Osteocyte (in vitro differentiated cells): Measurements from ENCODE around the gene AADACL4. TPM values are rescaled to one million over a fixed set of nuclear protein-coding genes. Genes with fewer than 3 reads are reported as not detected.
"Not testable (repeated sequence)": the region's sequence is repeated elsewhere in the genome, so short reads cannot be mapped to it uniquely, and the experiment has no call there.

Experiments used
- DNase-seq: peaks from one replicate; pipeline ENCODE4 v3.0.0; 2021; ENCODE audit warnings: mixed read lengths; ENCODE audit not compliant: unreplicated experiment; ENCODE audit errors: extremely low spot score
- H3K27ac Mint-ChIP-seq: one replicate; pipeline ENCODE4 v1.8.0; 2021; ENCODE audit warnings: mild to moderate bottlenecking, mixed read lengths; ENCODE audit not compliant: unreplicated experiment
- H3K27me3 Mint-ChIP-seq: one replicate; pipeline ENCODE4 v1.8.0; 2021; ENCODE audit warnings: mixed read lengths; ENCODE audit not compliant: unreplicated experiment
- H3K36me3 Mint-ChIP-seq: one replicate; pipeline ENCODE4 v1.8.0; 2021; ENCODE audit warnings: mixed read lengths; ENCODE audit not compliant: unreplicated experiment
- H3K4me1 Mint-ChIP-seq: one replicate; pipeline ENCODE4 v1.8.0; 2021; ENCODE audit warnings: mixed read lengths; ENCODE audit not compliant: unreplicated experiment
- H3K4me3 Mint-ChIP-seq: one replicate; pipeline ENCODE4 v1.8.0; 2021; ENCODE audit warnings: mild to moderate bottlenecking, moderate library complexity, mixed read lengths; ENCODE audit not compliant: unreplicated experiment
- H3K9me3 Mint-ChIP-seq: one replicate; pipeline ENCODE4 v1.8.0; 2021; ENCODE audit warnings: mixed read lengths; ENCODE audit not compliant: unreplicated experiment
- CTCF ChIP-seq: fragments of 200-600 bp; sonication (generic); IDR thresholded peaks from 2 replicates; pipeline ENCODE4 v1.5.0; 2021; ENCODE audit warnings: antibody characterized with exemption, mild to moderate bottlenecking, moderate library complexity
- total RNA-seq: library from RNA; stranded (reverse); gene quantifications from 2 replicates; pipeline ENCODE4 v1.2.1, GENCODE V29; 2021

Gene AADACL4
- total RNA-seq, 1 donor from 2014 or later: not detected

- DNase-seq: no peak
- Mint-ChIP-seq H3K4me3 (no peak overlapping the region), H3K27ac (no peak overlapping the region), H3K4me1 (peaks cover 18% of the 10 kb centered on the region), H3K9me3 (no peaks in the 10 kb centered on the region), H3K36me3 (no peaks in the 10 kb centered on the region), H3K27me3 (no peaks in the 10 kb centered on the region)
- TF ChIP-seq CTCF: no peak
These were observed 10.2 kb downstream of the AADACL4 start for GRCh38 chr1:12654004-12654567.

GRCh38 chr1:12654657-12655056, 10.8 kb downstream of the AADACL4 start:
- H3K36me3 Mint-ChIP-seq: no peaks in the 10 kb centered on the region
- no peak for DNase-seq
- no peak overlapping the region for H3K4me3 Mint-ChIP-seq
- no peak overlapping the region for H3K27ac Mint-ChIP-seq
- no peaks in the 10 kb centered on the region for H3K9me3 Mint-ChIP-seq
- H3K4me1 Mint-ChIP-seq: peaks cover 13% of the 10 kb centered on the region
- no peak for TF ChIP-seq CTCF
- no peaks in the 10 kb centered on the region for H3K27me3 Mint-ChIP-seq

GRCh38 chr1:12656575-12656974, 12.7 kb downstream of the AADACL4 start:
- peaks cover 4% of the 10 kb centered on the region for H3K4me1 Mint-ChIP-seq
- H3K9me3 Mint-ChIP-seq: no peaks in the 10 kb centered on the region
- no peak for DNase-seq
- no peak overlapping the region for H3K4me3 Mint-ChIP-seq
- H3K27me3 Mint-ChIP-seq: no peaks in the 10 kb centered on the region
- no peak overlapping the region for H3K27ac Mint-ChIP-seq
- no peaks in the 10 kb centered on the region for H3K36me3 Mint-ChIP-seq
- no peak for TF ChIP-seq CTCF

- no peak overlapping the region for H3K4me3 Mint-ChIP-seq
- no peaks in the 10 kb centered on the region for H3K27me3 Mint-ChIP-seq
- TF ChIP-seq CTCF: no peak
- H3K36me3 Mint-ChIP-seq: no peaks in the 10 kb centered on the region
- no peak overlapping the region for H3K27ac Mint-ChIP-seq
- peaks cover 4% of the 10 kb centered on the region for H3K4me1 Mint-ChIP-seq
- H3K9me3 Mint-ChIP-seq: no peaks in the 10 kb centered on the region
- DNase-seq: no peak
These were observed 13.4 kb downstream of the AADACL4 start for GRCh38 chr1:12657060-12657884.

GRCh38 chr1:12657885-12658512, 14.1 kb downstream of the AADACL4 start:
- H3K4me3 Mint-ChIP-seq, H3K27ac Mint-ChIP-seq, H3K4me1 Mint-ChIP-seq, H3K27me3 Mint-ChIP-seq, DNase-seq, H3K9me3 Mint-ChIP-seq, H3K36me3 Mint-ChIP-seq: not testable (repeated sequence)
